GM21515 (cell line): ENCODE measurements around the gene AMZ1.
"Not testable (repeated sequence)": the region's sequence is repeated elsewhere in the genome, so short reads cannot be mapped to it uniquely, and the experiment has no call there.

Experiments
- ATAC-seq: cut with Tn5 transposase; IDR thresholded peaks from one replicate; pipeline ENCODE4 v1.9.1; 2021; ENCODE audit not compliant: unreplicated experiment

Gene AMZ1

GRCh38 chr7:2710286-2710655 lies 22.3 kb downstream of the AMZ1 start:
- peak; percentile 46 for ATAC-seq

DNA sequence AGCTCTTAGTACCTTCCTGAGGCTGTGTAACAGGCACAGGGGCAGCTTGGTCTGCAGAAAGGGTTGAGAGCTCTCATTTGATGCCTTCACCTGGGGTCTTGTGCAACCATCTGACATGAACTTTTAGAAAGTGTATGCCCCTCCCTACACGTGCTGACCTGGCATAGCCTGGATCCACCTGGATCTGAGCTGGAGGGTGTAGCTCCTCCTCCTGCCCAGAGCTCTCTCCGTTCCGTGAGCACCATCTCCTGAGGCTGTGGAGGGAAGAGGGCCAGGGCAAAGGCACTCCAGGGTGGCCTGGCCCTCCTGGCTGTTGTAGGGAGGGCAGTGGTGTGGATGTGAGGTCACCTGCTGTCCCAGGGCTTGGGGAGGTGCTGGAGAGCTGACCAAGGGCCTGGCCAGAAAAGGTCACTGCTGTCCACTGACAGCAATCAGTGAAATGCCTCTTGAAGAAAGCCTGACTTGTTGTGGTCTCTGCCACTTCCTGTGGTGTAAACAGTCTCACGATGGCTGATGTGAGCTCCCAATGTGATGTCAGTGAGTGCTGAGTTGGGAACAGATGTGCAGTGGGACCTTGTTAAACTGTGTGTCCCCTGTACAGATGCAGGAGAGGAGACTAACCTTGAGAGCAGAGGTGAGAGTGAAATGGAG lies 23.0 kb downstream of the AMZ1 start:
- no peak for ATAC-seq

DNA sequence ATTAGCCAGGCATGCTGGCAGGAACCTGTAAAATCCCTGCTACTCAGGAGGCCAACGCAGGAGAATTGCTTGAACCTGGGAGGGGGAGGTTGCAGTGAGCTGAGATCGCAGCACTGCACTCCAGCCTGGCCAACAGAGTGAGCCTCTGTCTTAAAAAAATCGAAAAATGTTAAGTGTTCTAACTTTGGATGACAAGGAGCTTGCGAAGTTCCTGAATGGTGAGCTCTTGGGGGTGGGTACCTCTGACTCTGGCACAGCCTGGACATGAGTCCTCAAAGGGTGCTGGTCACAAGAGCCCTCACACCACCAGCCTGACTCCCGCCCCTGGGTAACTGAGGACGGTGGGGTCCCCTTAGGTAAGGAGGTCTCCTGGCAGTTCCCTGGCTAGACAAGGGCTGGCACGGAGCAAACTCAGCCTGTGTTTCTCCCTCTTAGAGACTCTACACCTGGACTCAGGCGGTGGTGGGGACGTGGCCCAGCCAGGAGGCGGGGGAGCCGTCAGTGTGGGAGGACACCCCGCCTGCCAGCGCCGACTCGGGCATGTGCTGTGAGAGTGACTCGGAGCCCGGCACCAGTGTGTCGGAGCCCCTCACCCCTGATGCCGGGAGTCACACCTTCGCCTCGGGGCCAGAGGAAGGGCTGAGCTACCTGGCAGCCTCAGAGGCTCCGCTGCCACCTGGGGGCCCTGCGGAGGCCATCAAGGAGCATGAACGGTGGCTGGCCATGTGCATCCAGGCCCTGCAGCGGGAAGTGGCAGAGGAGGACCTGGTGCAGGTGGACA lies 24.1 kb downstream of the AMZ1 start:
- no peak for ATAC-seq

DNA sequence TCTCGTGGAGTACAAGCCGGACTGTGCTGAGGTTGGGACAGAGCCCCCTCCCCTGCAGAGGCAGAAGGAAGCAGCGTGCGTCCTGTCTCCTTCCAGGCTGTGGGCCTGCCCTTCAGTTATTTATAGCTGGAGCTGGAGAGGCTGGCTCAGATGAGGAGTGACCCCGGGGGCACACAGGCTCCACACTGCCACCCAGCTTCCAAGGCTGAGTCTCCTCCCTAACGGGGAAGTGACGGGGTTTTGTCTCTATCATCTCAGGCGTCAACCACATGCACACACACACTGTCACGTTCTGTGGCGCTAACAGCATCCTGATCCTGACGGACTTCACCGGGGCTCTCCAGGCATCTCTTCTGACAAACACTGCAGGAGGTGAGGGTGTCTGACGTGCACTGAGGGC lies 25.4 kb downstream of the AMZ1 start:
- no peak for ATAC-seq

GRCh38 chr7:2713978-2714377 lies 26.0 kb downstream of the AMZ1 start:
- ATAC-seq = no peak

- ATAC-seq = no peak
Measured at GRCh38 chr7:2714636-2715035, 26.6 kb downstream of the AMZ1 start.

- no peak for ATAC-seq
Measured at GRCh38 chr7:2715341-2716231, 27.6 kb downstream of the AMZ1 start.

- no peak for ATAC-seq
Measured at GRCh38 chr7:2716488-2716887, 28.5 kb downstream of the AMZ1 start.

- no peak for ATAC-seq
Measured at GRCh38 chr7:2716906-2717292, 28.9 kb downstream of the AMZ1 start.

GRCh38 chr7:2717293-2718261 lies 29.6 kb downstream of the AMZ1 start:
- ATAC-seq = no peak

GRCh38 chr7:2718296-2718965 lies 30.4 kb downstream of the AMZ1 start:
- no peak for ATAC-seq

DNA sequence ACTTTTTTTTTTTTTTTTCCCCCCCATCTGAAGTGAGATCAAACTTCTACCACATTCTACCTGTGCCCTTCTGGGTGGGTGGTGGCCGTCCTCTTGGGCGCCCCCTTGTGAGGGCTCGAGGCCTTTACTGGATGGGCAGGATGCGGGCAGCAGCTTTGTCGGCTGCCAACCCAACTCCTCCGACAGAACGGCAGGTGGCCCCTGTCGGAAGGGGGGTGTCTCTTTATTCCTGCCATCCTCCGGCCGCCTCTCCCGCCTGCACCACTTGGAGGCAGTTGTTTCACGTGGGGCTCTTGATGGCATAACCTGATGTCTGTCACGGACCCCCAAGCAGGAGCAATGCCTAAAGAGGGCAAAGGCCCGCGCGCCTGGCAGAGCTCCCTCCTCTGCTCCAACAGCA lies 31.0 kb downstream of the AMZ1 start:
- ATAC-seq = no peak

GRCh38 chr7:2720024-2720423 lies 32.0 kb downstream of the AMZ1 start:
- no peak for ATAC-seq

DNA sequence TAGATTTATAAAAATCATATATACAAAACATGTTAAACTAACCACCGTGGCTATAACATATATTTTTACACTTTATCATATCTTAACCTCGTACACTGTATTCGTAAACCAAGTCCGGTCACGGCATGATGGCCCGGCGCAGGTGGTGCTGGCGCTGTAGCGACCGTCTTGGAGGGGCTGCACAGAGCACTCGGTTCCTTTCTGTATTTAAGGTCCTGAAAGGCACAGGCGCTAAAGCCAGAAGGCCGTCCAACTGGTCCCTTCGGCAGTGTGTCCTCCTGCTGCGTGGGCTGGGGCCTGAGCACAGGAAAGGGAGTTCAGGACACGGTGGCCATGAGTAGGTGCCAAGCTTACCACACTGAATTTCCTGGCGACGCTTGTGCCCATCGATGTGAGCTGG lies 33.8 kb downstream of the AMZ1 start:
- ATAC-seq = no peak

DNA sequence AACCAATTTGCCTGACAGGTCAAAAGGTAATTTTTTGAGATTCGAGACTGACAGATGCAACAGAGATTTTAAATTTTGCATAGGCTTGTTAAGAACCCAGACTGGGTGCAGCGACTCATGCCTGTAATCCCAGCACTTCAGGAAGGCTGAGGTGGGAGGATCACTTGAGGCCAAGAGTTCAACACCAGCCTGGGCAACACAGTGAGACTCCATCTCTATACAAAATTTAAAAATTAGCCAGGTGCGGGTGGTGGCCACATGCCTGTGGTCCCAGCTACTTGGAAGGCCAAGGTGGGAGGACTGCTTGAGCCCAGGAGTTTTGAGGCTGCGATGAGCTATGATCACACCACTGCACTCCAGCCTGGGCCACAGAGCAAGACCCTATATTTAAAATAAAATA lies 34.6 kb downstream of the AMZ1 start:
- ATAC-seq = no peak

DNA sequence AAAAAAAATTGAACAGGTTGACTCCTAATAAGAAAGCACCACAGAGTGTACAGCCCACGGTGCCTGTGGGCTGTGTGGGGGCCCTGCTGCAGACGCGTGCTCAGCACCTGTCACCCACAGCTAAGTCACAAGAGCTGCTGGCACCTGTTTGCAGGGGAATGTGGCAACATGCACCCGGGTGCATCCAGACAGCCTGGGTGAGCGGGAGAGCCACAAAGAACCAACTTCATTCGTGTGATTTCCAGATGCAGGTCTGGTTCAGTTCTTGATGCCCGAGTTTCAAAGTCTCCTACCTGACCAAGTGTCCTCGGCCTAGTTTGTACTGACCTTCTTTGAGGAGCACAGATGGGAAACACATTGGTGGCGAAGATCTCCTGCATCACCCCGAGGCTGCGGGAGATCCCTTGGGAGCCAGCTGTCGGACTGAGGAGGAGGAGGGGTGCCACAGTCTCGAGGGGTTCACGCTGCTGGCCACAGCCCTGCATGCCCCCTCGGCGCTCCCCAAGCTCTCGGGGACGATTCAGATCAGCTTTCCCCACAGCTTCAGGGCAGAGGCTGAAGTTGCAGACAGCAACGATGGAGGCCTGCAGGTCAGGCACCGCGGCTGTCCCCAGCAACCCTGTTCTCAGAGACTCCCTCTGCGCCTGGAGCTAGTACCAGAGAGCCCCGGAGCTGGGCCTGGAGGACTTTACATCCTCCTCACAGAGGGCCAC lies 35.3 kb downstream of the AMZ1 start:
- ATAC-seq = no peak

GRCh38 chr7:2724036-2724435 lies 36.0 kb downstream of the AMZ1 start:
- ATAC-seq = not testable (repeated sequence)

DNA sequence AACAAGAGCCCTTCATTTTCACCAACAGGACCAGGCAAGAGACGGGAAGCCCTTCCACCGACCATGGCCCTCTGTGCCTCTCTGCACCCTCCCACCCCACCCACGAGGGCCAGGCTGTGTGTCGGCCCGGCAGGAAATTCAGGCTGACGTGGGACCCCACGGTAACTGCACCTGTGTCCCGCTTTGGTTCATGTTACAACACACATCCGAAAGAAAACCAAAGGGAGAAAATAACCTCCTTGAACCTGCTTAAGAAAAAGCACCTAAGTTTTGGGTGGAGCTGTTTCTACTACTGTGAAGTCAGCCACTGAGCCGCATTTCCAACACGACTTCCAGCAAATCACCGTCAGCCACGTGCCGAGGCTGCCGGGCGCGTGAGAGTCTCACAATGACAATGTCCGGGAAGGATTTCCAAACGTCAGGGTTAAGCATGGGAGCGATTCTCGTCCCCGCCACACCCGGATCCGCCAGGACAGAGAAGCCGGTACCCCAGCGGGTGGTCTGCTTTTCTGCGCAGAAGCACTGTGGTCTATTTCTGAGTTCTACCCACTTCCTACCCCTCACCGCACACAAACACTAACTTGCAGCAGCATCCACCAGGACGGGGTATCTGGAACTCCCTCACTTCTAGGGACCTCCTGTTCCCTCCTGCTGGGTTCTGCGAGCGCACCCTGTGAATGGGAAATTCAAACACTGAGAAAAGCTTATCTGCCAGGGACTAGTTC lies 36.6 kb downstream of the AMZ1 start:
- no peak for ATAC-seq
